Ishikawa (cell line): ENCODE results near the gene GALK1.

ENCODE experiments used
- CEBPB ChIP-seq: IDR thresholded peaks from 2 replicates; pipeline ENCODE4 v1.6.1; 2012
- CREB1 ChIP-seq: IDR thresholded peaks from 2 replicates; pipeline ENCODE4 v1.6.1; 2012; ENCODE audit warnings: low read depth
- EGR1 ChIP-seq: IDR thresholded peaks from 2 replicates; pipeline ENCODE4 v1.6.1; 2012
- EP300 ChIP-seq: IDR thresholded peaks from 2 replicates; pipeline ENCODE4 v1.6.1; 2012; ENCODE audit warnings: borderline replicate concordance
- FOXM1 ChIP-seq: IDR thresholded peaks from 2 replicates; pipeline ENCODE4 v1.6.1; 2012; ENCODE audit warnings: low read depth, borderline replicate concordance
- NFIC ChIP-seq: IDR thresholded peaks from 2 replicates; pipeline ENCODE4 v1.6.1; 2012
- RAD21 ChIP-seq: IDR thresholded peaks from 2 replicates; pipeline ENCODE4 v1.6.1; 2012; ENCODE audit warnings: low read depth
- TAF1 ChIP-seq: IDR thresholded peaks from 2 replicates; pipeline ENCODE4 v1.6.1; 2012; ENCODE audit warnings: low read depth, mild to moderate bottlenecking
- TCF12 ChIP-seq: IDR thresholded peaks from 2 replicates; pipeline ENCODE4 v1.6.1; 2012; ENCODE audit warnings: low read depth
- TEAD4 ChIP-seq: IDR thresholded peaks from 2 replicates; pipeline ENCODE4 v1.6.1; 2012
- USF1 ChIP-seq: IDR thresholded peaks from 2 replicates; pipeline ENCODE4 v1.6.1; 2012
- YY1 ChIP-seq: IDR thresholded peaks from 2 replicates; pipeline ENCODE4 v1.6.1; 2012; ENCODE audit warnings: low read depth
- ZBTB7A ChIP-seq: IDR thresholded peaks from 2 replicates; pipeline ENCODE4 v1.6.1; 2012; ENCODE audit warnings: low read depth
- TF ChIP-seq, protein P1 (sequence below): IDR thresholded peaks from 2 replicates; pipeline ENCODE4 v1.6.1; 2012
- TF ChIP-seq, protein P2 (sequence below): IDR thresholded peaks from 2 replicates; pipeline ENCODE4 v1.6.1; 2012; ENCODE audit warnings: low read depth, mild to moderate bottlenecking

The GALK1 gene

GRCh38 chr17:75739174-75739573 is 25.8 kb downstream of the GALK1 start:
- TF ChIP-seq YY1, result no peak
- TF ChIP-seq, protein P1, sequence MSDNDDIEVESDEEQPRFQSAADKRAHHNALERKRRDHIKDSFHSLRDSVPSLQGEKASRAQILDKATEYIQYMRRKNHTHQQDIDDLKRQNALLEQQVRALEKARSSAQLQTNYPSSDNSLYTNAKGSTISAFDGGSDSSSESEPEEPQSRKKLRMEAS, result no peak
- TF ChIP-seq ZBTB7A, result no peak
- TF ChIP-seq, protein P2, sequence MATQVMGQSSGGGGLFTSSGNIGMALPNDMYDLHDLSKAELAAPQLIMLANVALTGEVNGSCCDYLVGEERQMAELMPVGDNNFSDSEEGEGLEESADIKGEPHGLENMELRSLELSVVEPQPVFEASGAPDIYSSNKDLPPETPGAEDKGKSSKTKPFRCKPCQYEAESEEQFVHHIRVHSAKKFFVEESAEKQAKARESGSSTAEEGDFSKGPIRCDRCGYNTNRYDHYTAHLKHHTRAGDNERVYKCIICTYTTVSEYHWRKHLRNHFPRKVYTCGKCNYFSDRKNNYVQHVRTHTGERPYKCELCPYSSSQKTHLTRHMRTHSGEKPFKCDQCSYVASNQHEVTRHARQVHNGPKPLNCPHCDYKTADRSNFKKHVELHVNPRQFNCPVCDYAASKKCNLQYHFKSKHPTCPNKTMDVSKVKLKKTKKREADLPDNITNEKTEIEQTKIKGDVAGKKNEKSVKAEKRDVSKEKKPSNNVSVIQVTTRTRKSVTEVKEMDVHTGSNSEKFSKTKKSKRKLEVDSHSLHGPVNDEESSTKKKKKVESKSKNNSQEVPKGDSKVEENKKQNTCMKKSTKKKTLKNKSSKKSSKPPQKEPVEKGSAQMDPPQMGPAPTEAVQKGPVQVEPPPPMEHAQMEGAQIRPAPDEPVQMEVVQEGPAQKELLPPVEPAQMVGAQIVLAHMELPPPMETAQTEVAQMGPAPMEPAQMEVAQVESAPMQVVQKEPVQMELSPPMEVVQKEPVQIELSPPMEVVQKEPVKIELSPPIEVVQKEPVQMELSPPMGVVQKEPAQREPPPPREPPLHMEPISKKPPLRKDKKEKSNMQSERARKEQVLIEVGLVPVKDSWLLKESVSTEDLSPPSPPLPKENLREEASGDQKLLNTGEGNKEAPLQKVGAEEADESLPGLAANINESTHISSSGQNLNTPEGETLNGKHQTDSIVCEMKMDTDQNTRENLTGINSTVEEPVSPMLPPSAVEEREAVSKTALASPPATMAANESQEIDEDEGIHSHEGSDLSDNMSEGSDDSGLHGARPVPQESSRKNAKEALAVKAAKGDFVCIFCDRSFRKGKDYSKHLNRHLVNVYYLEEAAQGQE, result no peak
- no peak for TF ChIP-seq FOXM1
- no peak for TF ChIP-seq NFIC
- no peak for TF ChIP-seq EGR1
- no peak for TF ChIP-seq TEAD4
- TF ChIP-seq EP300, result no peak
- no peak for TF ChIP-seq CEBPB
- no peak for TF ChIP-seq USF1
- no peak for TF ChIP-seq TCF12
- TF ChIP-seq TAF1, result no peak

DNA sequence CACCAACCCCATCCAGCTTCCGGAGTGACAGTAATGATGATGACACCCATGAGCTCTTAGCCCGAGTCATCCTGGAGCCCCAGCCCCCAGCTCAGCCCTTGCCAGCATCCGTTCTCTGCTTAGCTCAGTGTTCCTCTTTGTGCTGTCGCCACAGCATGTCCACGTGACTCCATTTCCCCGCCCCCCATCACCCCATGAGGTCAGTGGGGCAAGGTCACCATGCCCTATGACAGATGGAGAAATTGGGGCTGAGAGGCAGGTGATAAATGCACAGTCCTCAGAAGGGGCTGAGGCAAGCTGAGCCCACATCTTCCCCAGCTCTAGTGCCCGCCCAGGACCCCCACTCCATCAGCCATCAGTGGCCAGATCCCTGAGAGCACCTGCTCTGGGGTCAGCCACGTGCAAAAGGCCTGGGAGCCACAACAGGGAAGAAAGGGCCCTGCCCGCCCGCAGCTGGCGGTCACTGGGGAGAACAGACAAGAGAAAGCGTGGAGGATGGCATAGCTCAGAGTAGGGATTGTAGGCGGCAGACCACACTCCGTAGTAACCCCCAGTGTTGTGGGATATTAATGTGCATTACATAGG is 26.7 kb downstream of the GALK1 start:
- TF ChIP-seq USF1 (peak; percentile 35; the same call in 1 of the 2 replicates), ZBTB7A (no peak)

- TF ChIP-seq FOXM1 (no peak), NFIC (no peak), CEBPB (no peak), TEAD4 (no peak), TCF12 (no peak), USF1 (no peak), EP300 (no peak)
These were observed 27.6 kb downstream of the GALK1 start for GRCh38 chr17:75737133-75737962.

- no peak for TF ChIP-seq USF1
- TF ChIP-seq TEAD4, result no peak
- TF ChIP-seq, protein P2, result no peak
- TF ChIP-seq CREB1, result no peak
- no peak for TF ChIP-seq EP300
- TF ChIP-seq TAF1, result no peak
- no peak for TF ChIP-seq CEBPB
- no peak for TF ChIP-seq FOXM1
- TF ChIP-seq ZBTB7A, result no peak
- TF ChIP-seq, protein P1, result no peak
- TF ChIP-seq EGR1, result no peak
- no peak for TF ChIP-seq RAD21
- no peak for TF ChIP-seq YY1
These were observed 28.7 kb downstream of the GALK1 start for GRCh38 chr17:75736173-75736835.
